Hypothalamus (tissue), 51 donors: ENCODE data around the gene ZNF519.

Experiments
- DNase-seq, 51 donors: peaks; one replicate each; lab custom pipeline; 2025; lab: John Stamatoyannopoulos, UW

The ZNF519 gene

DNA sequence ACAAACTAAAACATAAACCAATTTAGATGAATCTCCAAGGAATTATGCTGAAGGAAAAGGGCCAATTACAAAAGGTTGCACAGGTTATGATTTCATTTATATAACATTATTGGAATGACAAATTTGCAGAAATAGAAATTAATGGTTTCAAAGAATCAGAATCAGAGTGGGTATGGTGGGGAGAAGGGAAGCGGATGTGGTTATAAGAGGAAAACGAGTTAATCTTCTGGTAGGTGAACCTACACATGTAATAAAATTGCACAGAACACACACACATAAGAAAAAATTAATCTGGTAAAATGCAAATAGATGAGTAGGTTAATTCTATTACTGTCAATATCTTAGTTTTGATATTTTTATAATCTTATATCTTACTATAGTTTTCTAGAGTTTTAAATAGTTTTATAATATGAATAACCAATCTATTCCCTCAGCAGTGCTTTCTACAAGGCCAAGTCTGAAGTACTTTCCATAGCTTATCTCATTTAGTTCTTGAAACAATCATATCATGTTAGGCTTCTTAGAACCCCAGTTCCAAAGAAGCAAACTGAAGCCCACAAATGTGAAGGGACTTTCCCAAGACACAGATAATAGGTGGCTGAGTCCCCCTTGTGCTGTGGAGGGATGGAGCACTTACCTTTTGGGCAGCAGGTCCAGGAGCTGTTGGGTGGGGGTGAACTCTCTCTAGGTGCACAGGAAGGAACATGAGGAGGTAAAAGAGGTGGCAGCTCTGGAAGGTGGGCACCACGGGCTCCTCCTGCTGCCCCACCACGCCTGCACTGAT lies 31.5 kb downstream of the ZNF519 start:
- no peak for DNase-seq

DNA sequence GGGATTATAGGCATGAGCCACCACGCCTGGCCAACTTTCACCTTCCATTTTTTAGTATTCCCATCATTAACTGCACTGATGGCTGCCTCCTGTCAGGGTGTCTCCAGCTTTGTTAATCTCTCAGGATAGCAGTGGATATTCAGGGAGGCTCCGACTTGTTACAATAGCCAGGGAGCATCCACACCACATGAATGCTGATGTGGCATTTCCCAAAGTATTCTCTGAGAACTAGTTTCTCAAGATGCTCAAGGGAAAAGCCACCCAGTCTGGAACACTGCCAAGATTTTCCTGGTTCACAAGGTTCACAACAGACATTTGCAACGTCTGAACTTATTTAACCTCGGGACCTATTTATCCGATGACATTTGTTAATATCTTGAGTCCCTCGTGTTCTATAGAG lies 33.8 kb downstream of the ZNF519 start:
- no peak for DNase-seq

GRCh38 chr18:14097761-14098160 lies 34.5 kb downstream of the ZNF519 start:
- DNase-seq: no peak

DNA sequence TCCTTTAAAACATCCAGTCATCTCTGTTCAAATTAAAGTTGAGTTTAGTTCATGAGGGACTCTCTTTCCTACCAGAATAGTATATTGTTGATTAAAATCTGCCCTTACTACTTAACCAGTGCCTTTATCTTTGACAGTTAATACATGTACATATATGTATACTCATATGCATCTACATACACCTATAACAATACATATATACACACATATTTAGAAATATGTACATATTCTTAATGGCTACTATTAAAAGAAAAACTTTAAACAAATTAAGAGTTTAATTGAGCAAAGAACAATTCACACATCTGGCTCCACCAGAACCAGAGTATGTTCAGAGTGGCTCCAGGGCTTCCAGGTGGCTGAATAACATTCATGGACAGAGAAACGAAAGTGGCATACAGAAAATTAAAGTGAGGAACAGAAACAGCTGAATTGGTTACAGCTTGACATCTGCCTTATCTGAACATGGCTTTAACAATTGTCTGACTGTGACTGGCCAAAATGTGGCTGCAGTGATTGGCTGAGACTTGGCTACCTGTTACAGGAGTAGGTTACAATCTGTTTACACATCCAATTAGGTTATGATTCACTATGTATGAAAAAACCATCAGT lies 38.8 kb downstream of the ZNF519 start:
- DNase-seq: no peak

DNA sequence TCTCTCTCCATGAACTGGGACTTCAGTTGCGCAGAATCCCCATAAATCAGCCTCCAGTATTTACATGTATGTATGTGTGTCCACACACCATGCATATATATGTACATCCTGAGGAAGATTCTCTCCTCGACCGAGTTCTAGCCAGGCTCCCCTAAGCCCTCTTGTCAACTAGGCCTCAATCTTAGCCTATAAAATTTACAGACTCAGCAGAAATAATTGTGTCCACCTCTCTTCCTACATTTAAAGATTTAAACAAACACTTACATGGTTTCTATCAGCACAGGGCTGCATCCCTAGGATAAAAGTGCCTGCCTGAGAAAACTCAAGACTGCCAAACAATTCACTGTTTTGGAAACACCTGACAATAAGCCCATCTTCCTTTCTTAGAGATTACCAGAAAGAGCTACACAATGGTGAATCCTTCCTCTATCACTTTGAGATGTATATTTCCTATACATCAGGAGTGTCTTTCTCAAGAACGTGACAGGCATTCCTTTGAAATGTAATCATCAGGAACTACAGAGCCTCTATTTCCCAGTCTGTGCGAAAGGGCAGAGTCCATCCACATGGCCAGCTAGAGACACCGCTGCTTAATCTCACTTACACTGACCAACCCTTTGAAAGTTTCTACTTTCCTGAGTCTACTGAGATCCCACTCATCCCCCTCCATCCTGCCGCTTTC lies 39.5 kb downstream of the ZNF519 start:
- DNase-seq: no peak

GRCh38 chr18:14089781-14090180 lies 42.5 kb downstream of the ZNF519 start:
- DNase-seq: no peak

DNA sequence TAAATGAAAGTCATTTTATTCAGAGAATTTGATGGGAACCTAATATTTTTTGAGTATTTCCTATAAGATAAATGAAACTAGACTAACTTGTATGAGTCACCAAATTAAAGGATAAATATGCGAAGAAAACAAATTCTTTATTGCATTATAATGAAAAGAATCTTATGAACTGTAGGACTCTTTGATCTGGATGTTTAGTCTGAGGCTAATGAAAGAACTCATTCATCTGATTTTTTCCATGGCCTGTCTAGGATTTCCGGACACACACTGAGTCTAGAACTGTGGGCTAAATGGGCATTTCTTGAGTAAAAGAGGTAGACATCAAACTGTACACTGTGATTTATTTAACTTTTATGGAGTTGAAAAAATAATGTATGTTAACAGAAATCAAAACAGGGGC lies 43.0 kb downstream of the ZNF519 start:
- DNase-seq: no peak

DNA sequence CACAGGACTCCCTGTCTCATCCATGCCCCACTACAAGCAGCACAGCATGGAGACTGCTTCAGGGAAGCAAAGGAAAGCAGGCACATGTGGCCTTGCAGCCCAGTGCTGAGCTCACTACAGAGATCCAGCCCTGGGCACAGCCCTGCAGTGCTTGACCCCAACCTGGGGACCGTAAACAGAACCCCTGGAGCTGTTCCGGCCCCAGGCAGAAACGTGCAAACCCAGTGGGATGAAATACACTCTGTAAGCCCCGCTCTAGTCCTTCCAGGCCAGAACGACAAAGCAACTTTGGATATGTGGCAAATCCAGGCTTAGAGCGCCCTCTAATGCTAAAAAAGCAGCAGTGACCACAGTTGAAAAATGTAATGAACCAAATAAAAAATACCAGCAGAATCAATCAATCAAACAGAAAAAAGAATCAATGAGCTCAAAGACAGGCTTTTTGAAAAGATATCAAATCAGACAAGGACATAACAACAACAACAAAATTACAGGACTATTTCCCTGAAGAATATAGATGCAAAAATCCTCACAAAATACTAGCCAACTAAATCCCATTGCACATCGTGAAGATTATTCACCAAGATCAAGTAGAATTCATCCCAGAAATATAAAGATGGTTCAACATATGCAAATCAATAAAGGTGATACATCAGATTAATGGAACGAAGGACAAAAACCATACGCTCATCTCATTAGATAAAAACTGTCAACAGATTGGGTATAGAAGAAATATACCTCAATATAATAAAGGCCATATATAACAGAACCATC lies 45.6 kb downstream of the ZNF519 start:
- peak in 19 of 51 donors; percentile 5 to 34 (median 16) for DNase-seq

DNA sequence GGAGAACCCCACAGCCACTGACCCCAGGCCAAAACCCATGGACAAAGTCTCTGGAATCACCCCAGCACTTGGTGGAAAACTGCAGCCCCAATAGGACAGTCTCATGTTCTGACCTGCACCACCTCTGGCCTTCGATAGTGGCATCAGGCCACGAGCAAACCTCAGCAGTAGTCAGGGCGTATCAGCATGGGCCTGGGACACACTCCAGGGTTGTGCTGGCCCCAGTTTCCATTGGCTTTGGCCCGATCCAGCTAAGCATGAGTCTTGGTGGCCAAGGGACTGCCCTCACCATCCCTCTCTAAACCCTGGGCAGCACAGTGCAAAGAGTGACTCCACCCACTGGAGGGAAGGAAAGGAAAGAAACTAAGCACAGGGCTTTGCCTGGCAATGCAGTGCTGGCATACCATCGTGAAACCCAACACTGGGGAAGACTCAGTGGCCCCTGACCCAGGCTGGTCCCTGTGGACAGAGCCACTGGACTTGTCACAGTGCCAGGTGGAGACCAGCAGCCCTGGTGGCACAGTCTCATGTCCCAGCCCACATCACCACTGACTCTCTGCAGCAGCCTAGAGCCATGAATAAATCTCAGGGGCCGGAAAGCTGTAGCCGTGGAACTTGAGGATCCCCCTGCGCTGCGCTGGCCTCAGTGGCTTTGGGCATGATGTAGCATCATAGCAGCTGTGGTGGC lies 46.3 kb downstream of the ZNF519 start:
- DNase-seq: no peak

DNA sequence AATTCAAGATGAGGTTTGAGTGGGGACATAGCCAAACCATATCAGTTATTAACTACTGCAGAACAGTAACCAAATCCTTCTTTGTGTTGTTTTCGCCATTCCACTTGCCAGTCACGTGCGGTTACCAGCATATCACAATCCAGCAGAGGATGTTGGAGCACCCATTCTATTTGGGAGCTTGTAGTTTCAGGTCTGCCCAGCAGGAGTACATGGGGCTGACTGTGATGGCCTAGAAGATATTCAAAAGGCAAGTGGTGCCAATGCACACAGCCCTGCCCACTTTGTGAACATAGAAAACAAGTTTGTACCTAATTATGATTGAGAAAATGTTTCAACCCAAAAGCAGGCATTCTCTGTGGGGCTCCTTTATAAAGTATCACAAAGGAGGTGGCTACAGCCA lies 57.0 kb downstream of the ZNF519 start:
- no peak for DNase-seq

GRCh38 chr18:14074187-14074586 lies 58.0 kb downstream of the ZNF519 start:
- DNase-seq: no peak

- DNase-seq: no peak
These were observed 78.6 kb downstream of the ZNF519 start for GRCh38 chr18:14053661-14054060.
